ENCODE data around the gene DCAF12. TPM values are rescaled to one million over a fixed set of nuclear protein-coding genes. Genes with fewer than 3 reads are reported as not detected.

The DCAF12 gene
- total and polyA plus RNA-seq, 2 donors (not counting 1 experiment from before 2014, with no cell fraction given): 1.1 to 1.9 TPM

- H3K27ac ChIP-seq (ENCODE audit: low read length in 2 of 2): no peak overlapping the region
- H2AFZ ChIP-seq (ENCODE audit: insufficient read depth, low read depth, low read length, poor library complexity, severe bottlenecking): no peak overlapping the region
- no peak overlapping the region for H3K9ac ChIP-seq (ENCODE audit: low read length)
- H3K36me3 ChIP-seq (replicated peaks in 1 of 2; ENCODE audit: control extremely low read depth in 1 of 2, control insufficient read depth in 1 of 2, extremely low read depth in 1 of 2, insufficient read depth in 2 of 2, low read length in 1 of 2): no peaks in the 10 kb centered on the region
- peaks cover 0 to 8% (median 3%) of the 10 kb centered on the region in 4 experiments for H3K27me3 ChIP-seq (replicated peaks in 1 of 4; ENCODE audit: control extremely low read depth in 1 of 4, control insufficient read depth in 3 of 4, insufficient read depth in 4 of 4, low read length in 3 of 4)
- intact Hi-C loops (cut with micrococcal nuclease): no loop called here
- H3K79me2 ChIP-seq (ENCODE audit: control insufficient read depth, insufficient read depth, low read length): no peaks in the 10 kb centered on the region
- CTCF ChIA-PET: interaction anchor here (0.6 to 1.0 kb wide), 4 partner anchors 10 to 221 kb away, joined by 3 to 4 read pairs (median 3); no protein-coding TSS in a partner anchor
- no peaks in the 10 kb centered on the region for H4K20me1 ChIP-seq (ENCODE audit: control insufficient read depth, insufficient read depth, low read length, poor library complexity, severe bottlenecking)
- no peak overlapping the region for H3K4me2 ChIP-seq (replicated peaks; ENCODE audit: low read depth, low read length, poor library complexity, severe bottlenecking)
- Mint-ChIP-seq H3K27me3 (peaks cover 17% of the 10 kb centered on the region), H3K27ac (no peak overlapping the region), H3K4me3 (no peak overlapping the region), H3K4me1 (no peaks in the 10 kb centered on the region), H3K9me3 (ENCODE audit: insufficient read depth) (no peaks in the 10 kb centered on the region)
- DNase-seq (no peak), ATAC-seq (ENCODE audit: low read depth) (no peak)
- WGBS (ENCODE audit: insufficient coverage): 95% methylated on average over 5 of the region's 5 CpGs
- POLR2A ChIA-PET: no interaction called here
- no peaks in the 10 kb centered on the region for H3K4me1 ChIP-seq (ENCODE audit: control insufficient read depth in 2 of 2, insufficient read depth in 2 of 2, low read length in 2 of 2)
- H3K4me3 ChIP-seq (ENCODE audit: control extremely low read depth in 1 of 5, extremely low read depth in 1 of 5, insufficient read depth in 1 of 5, low read depth in 2 of 5, low read length in 4 of 5): no peak overlapping the region
- no peaks in the 10 kb centered on the region for H3K9me3 ChIP-seq (ENCODE audit: control extremely low read depth in 1 of 3, control insufficient read depth in 2 of 3, insufficient read depth in 1 of 3, low read length in 2 of 3)
- TF ChIP-seq, protein P1, sequence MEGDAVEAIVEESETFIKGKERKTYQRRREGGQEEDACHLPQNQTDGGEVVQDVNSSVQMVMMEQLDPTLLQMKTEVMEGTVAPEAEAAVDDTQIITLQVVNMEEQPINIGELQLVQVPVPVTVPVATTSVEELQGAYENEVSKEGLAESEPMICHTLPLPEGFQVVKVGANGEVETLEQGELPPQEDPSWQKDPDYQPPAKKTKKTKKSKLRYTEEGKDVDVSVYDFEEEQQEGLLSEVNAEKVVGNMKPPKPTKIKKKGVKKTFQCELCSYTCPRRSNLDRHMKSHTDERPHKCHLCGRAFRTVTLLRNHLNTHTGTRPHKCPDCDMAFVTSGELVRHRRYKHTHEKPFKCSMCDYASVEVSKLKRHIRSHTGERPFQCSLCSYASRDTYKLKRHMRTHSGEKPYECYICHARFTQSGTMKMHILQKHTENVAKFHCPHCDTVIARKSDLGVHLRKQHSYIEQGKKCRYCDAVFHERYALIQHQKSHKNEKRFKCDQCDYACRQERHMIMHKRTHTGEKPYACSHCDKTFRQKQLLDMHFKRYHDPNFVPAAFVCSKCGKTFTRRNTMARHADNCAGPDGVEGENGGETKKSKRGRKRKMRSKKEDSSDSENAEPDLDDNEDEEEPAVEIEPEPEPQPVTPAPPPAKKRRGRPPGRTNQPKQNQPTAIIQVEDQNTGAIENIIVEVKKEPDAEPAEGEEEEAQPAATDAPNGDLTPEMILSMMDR (IDR thresholded peaks at IDR 0.05): no peak
- no peak for TF ChIP-seq EZH2 (IDR thresholded peaks at IDR 0.05; ENCODE audit: borderline replicate concordance, insufficient read depth, low read depth, low read length, poor library complexity, severe bottlenecking)
Measured at GRCh38 chr9:34072868-34073590, 53.5 kb downstream of the DCAF12 start.

DNA sequence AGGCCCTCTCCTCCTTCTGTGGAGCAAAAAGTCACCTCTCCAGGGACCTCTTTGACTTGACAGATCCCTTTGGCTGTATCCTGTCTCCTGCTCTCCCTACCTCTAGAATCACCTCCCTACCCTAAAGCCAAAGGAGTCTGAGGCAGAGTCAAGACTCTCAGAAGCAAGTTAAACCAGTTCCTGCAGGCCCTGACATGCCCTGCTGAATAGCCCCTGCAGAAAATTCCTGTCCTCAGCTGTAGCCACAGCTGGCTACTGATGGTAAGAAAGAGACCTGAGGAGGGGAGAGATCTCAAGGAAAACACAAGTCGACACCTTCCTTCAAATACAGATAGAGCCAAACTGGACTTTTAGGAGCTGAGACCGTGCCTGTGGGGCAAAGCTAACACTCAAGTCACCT lies 54.1 kb downstream of the DCAF12 start:
- Mint-ChIP-seq H3K4me1 (no peaks in the 10 kb centered on the region), H3K4me3 (no peak overlapping the region), H3K27ac (no peak overlapping the region), H3K9me3 (ENCODE audit: insufficient read depth) (no peaks in the 10 kb centered on the region), H3K27me3 (peaks cover 19% of the 10 kb centered on the region)
- DNase-seq (no peak), ATAC-seq (ENCODE audit: low read depth) (no peak)
- Histone ChIP-seq H3K79me2 (ENCODE audit: control insufficient read depth, insufficient read depth, low read length) (no peaks in the 10 kb centered on the region), H3K4me1 (ENCODE audit: control insufficient read depth in 2 of 2, insufficient read depth in 2 of 2, low read length in 2 of 2) (no peaks in the 10 kb centered on the region), H4K20me1 (ENCODE audit: control insufficient read depth, insufficient read depth, low read length, poor library complexity, severe bottlenecking) (no peaks in the 10 kb centered on the region), H3K27ac (ENCODE audit: low read length in 2 of 2) (no peak overlapping the region), H3K9me3 (ENCODE audit: control extremely low read depth in 1 of 3, control insufficient read depth in 2 of 3, insufficient read depth in 1 of 3, low read length in 2 of 3) (no peaks in the 10 kb centered on the region), H2AFZ (ENCODE audit: insufficient read depth, low read depth, low read length, poor library complexity, severe bottlenecking) (no peak overlapping the region), H3K27me3 (replicated peaks in 1 of 4; ENCODE audit: control extremely low read depth in 1 of 4, control insufficient read depth in 3 of 4, insufficient read depth in 4 of 4, low read length in 3 of 4) (peaks cover 0 to 8% (median 3%) of the 10 kb centered on the region in 4 experiments), H3K4me3 (ENCODE audit: control extremely low read depth in 1 of 5, extremely low read depth in 1 of 5, insufficient read depth in 1 of 5, low read depth in 2 of 5, low read length in 4 of 5) (no peak overlapping the region), H3K9ac (ENCODE audit: low read length) (no peak overlapping the region), H3K4me2 (replicated peaks; ENCODE audit: low read depth, low read length, poor library complexity, severe bottlenecking) (no peak overlapping the region), H3K36me3 (replicated peaks in 1 of 2; ENCODE audit: control extremely low read depth in 1 of 2, control insufficient read depth in 1 of 2, extremely low read depth in 1 of 2, insufficient read depth in 2 of 2, low read length in 1 of 2) (no peaks in the 10 kb centered on the region)
- whole genome bisulfite sequencing (ENCODE audit: insufficient coverage): 89% methylated on average over 1 of the region's 2 CpGs
- intact Hi-C loops (cut with micrococcal nuclease): no loop called here
- CTCF ChIA-PET: interaction anchor here (1.0 kb wide), 1 partner anchor 220 kb away, joined by 3 read pairs; no protein-coding TSS in a partner anchor
- POLR2A ChIA-PET: interaction anchor here (0.6 kb wide), 1 partner anchor 27 kb away, joined by 3 read pairs; no protein-coding TSS in a partner anchor
- TF ChIP-seq, protein P1 (IDR thresholded peaks at IDR 0.05): no peak
- no peak for TF ChIP-seq EZH2 (IDR thresholded peaks at IDR 0.05; ENCODE audit: borderline replicate concordance, insufficient read depth, low read depth, low read length, poor library complexity, severe bottlenecking)
